AG04450 (cell line): ENCODE measurements around the gene PPP2R2C. TPM values are rescaled to one million over a fixed set of nuclear protein-coding genes. Genes with fewer than 3 reads are reported as not detected.

Source experiments
- CTCF ChIA-PET: fragments of 300-600, 350-600 bp; formaldehyde crosslinking; extraction: SDS; loops from one replicate; lab custom pipeline; 2022; ENCODE audit warnings: antibody characterized with exemption, inconsistent platforms; lab: Charles Lee
- POLR2A ChIA-PET: fragments of 350-600 bp; formaldehyde crosslinking; extraction: SDS; loops from one replicate; lab custom pipeline; 2021; ENCODE audit warnings: antibody characterized with exemption, inconsistent platforms; lab: Yijun Ruan, JAX
- DNase-seq: peaks from one replicate; pipeline ENCODE4 v3.0.0-alpha.2; 2011; ENCODE audit warnings: low read depth, low spot score
- H3K27ac ChIP-seq: one replicate; pipeline ENCODE4 v1.5.1; 2012; ENCODE audit warnings: low read depth, low read length, control low read depth
- H3K27me3 ChIP-seq: one replicate; pipeline ENCODE4 v1.6.0; 2012; ENCODE audit warnings: low read length; ENCODE audit not compliant: control insufficient read depth, insufficient read depth
- H3K4me3 ChIP-seq: 2 replicates; pipeline ENCODE4 v1.5.1; 2011; ENCODE audit warnings: mild to moderate bottlenecking, low read depth, low read length, control low read depth
- H3K9me3 ChIP-seq: 2 replicates; pipeline ENCODE4 v1.5.1; 2012; ENCODE audit warnings: low read length; ENCODE audit not compliant: control insufficient read depth, insufficient read depth
- CTCF ChIP-seq: IDR thresholded peaks from 2 replicates; pipeline ENCODE4 v1.5.1; 2011; ENCODE audit warnings: low read depth, low read length, control low read depth, inconsistent platforms
- polyA plus RNA-seq: library from polyadenylated mRNA; depleted of rRNA; stranded (reverse); fragments of >200 nt; gene quantifications from 2 replicates; pipeline ENCODE4 v1.2.3, GENCODE V29; 2011

Gene PPP2R2C
- polyA plus RNA-seq, 1 experiment: 0.07 TPM

- Histone ChIP-seq H3K27me3 (peaks cover 16% of the 10 kb centered on the region), H3K4me3 (no peak overlapping the region), H3K27ac (no peak overlapping the region), H3K9me3 (0 out of 2 replicates have a peak, but pooled peaks cover 5% of the 10 kb centered on the region)
- POLR2A ChIA-PET: no interaction called here
- no peak for DNase-seq
- TF ChIP-seq CTCF: no peak
- CTCF ChIA-PET: interaction anchor here (1.3 kb wide), 1 partner anchor 87 kb away, joined by 3 read pairs; no protein-coding TSS in a partner anchor
These were observed 134.1 kb downstream of the PPP2R2C start for GRCh38 chr4:6338175-6338950.

- no peak for TF ChIP-seq CTCF
- Histone ChIP-seq H3K9me3 (0 out of 2 replicates have a peak, but pooled peaks cover 5% of the 10 kb centered on the region), H3K27ac (no peak overlapping the region), H3K4me3 (no peak overlapping the region), H3K27me3 (peaks cover 16% of the 10 kb centered on the region)
- CTCF ChIA-PET: interaction anchor here (1.0 to 18.6 kb wide), 2 partner anchors 9 to 87 kb away, joined by 3 to 563 read pairs; no protein-coding TSS in a partner anchor
- POLR2A ChIA-PET: no interaction called here
- DNase-seq: no peak
These were observed 135.0 kb downstream of the PPP2R2C start for GRCh38 chr4:6337331-6337935.

- no peak overlapping the region for H3K4me3 ChIP-seq
- H3K27ac ChIP-seq: no peak overlapping the region
- peaks cover 16% of the 10 kb centered on the region for H3K27me3 ChIP-seq
- H3K9me3 ChIP-seq: 0 out of 2 replicates have a peak, but pooled peaks cover 5% of the 10 kb centered on the region
- POLR2A ChIA-PET: no interaction called here
- no peak for TF ChIP-seq CTCF
- CTCF ChIA-PET: interaction anchor here (1.0 to 18.6 kb wide), 2 partner anchors 8 to 86 kb away, joined by 3 to 563 read pairs; no protein-coding TSS in a partner anchor
- DNase-seq: no peak
These were observed 136.2 kb downstream of the PPP2R2C start for GRCh38 chr4:6336166-6336565.

- DNase-seq: no peak
- ChIA-PET CTCF (interaction anchor here (6.2 to 18.6 kb wide), 3 partner anchors 8 to 85 kb away, joined by 50 to 563 read pairs (median 310); partner anchors contain the start of gene WFS1), POLR2A (no interaction called here)
- Histone ChIP-seq H3K4me3 (no peak overlapping the region), H3K27me3 (peaks cover 16% of the 10 kb centered on the region), H3K27ac (no peak overlapping the region), H3K9me3 (0 out of 2 replicates have a peak, but pooled peaks cover 5% of the 10 kb centered on the region)
- no peak for TF ChIP-seq CTCF
These were observed 137.3 kb downstream of the PPP2R2C start for GRCh38 chr4:6335040-6335590.
